CD14-positive monocyte (primary cell): ENCODE measurements around the gene NEGR1. TPM values are rescaled to one million over a fixed set of nuclear protein-coding genes. Genes with fewer than 3 reads are reported as not detected.

ENCODE experiments used
- DNase-seq, 3 donors: peaks; one replicate each; pipeline ENCODE4 v3.0.0-alpha.2; 2011 to 2022
- H2AFZ ChIP-seq: 2 replicates; pipeline ENCODE4 v1.6.0; 2012; ENCODE audit warnings: mild to moderate bottlenecking, low read depth, low read length, inconsistent platforms; ENCODE audit not compliant: insufficient read depth, poor library complexity, severe bottlenecking
- H3K27ac ChIP-seq, 2 donors: 1 replicate in 1 of 2; 2 replicates in 1 of 2; pipeline ENCODE4 v1.5.1; 2012 to 2013; ENCODE audit warnings: low read length in 2 of 2, control low read depth in 1 of 2, inconsistent platforms in 1 of 2, low read depth in 1 of 2, mild to moderate bottlenecking in 1 of 2
- H3K27me3 ChIP-seq, 2 donors: one replicate each; pipeline versions ENCODE4 v1.6.0 to v1.6.1; 2011 to 2013; ENCODE audit warnings: low read length in 2 of 2; ENCODE audit not compliant: control insufficient read depth in 2 of 2, insufficient read depth in 2 of 2
- H3K36me3 ChIP-seq, 2 donors: replicated peaks in 1 of 2; 1 replicate in 1 of 2; 2 replicates in 1 of 2; pipeline versions ENCODE4 v1.5.1 to v1.6.1; 2012 to 2013; ENCODE audit warnings: low read length in 2 of 2, control low read depth in 1 of 2, inconsistent platforms in 1 of 2, mild to moderate bottlenecking in 1 of 2; ENCODE audit not compliant: insufficient read depth in 2 of 2, control insufficient read depth in 1 of 2
- H3K4me1 ChIP-seq, 2 donors: 1 replicate in 1 of 2; 2 replicates in 1 of 2; pipeline versions ENCODE4 v1.5.1 to v1.6.1; 2012 to 2013; ENCODE audit warnings: low read length in 2 of 2, control low read depth in 1 of 2, inconsistent platforms in 1 of 2, mild to moderate bottlenecking in 1 of 2, moderate library complexity in 1 of 2; ENCODE audit not compliant: insufficient read depth in 2 of 2, control insufficient read depth in 1 of 2
- H3K4me2 ChIP-seq: replicated peaks from 2 replicates; pipeline ENCODE3; 2012; ENCODE audit warnings: low read length, moderate library complexity, mild to moderate bottlenecking; ENCODE audit not compliant: poor library complexity, severe bottlenecking; ENCODE audit errors: extremely low read depth
- H3K4me3 ChIP-seq, 3 experiments: fragments of 200-600 bp in 1 of 3; sonication (generic) in 1 of 3; replicated peaks in 1 of 3; 1 replicate in 2 of 3; 2 replicates in 1 of 3; pipeline ENCODE4 v1.5.1; 2011 to 2013; ENCODE audit warnings: low read length in 3 of 3, mild to moderate bottlenecking in 3 of 3, control low read depth in 2 of 3, low read depth in 2 of 3, inconsistent platforms in 1 of 3, moderate library complexity in 1 of 3
- H3K79me2 ChIP-seq: 2 replicates; pipeline ENCODE4 v1.6.0; 2012; ENCODE audit warnings: mild to moderate bottlenecking, control low read depth, inconsistent platforms, low read length, moderate library complexity; ENCODE audit not compliant: insufficient read depth
- H3K9ac ChIP-seq: 2 replicates; pipeline ENCODE4 v1.6.0; 2017; ENCODE audit warnings: low read length, mild to moderate bottlenecking; ENCODE audit not compliant: insufficient read depth, poor library complexity, severe bottlenecking
- H3K9me3 ChIP-seq, 2 donors: replicated peaks in 1 of 2; 1 replicate in 1 of 2; 2 replicates in 1 of 2; pipeline versions ENCODE4 v1.5.1 to v1.6.1; 2012 to 2013; ENCODE audit warnings: low read length in 2 of 2, control low read depth in 1 of 2; ENCODE audit not compliant: control insufficient read depth in 1 of 2, insufficient read depth in 1 of 2
- H4K20me1 ChIP-seq: 2 replicates; pipeline ENCODE4 v1.6.0; 2012; ENCODE audit warnings: mild to moderate bottlenecking, low read length, control low read depth, moderate library complexity; ENCODE audit not compliant: insufficient read depth
- H3K27ac Mint-ChIP-seq, 7 donors: one replicate each; pipeline ENCODE4 v1.8.0; 2020; ENCODE audit warnings: mild to moderate bottlenecking in 7 of 7, mixed read lengths in 7 of 7, moderate library complexity in 6 of 7, inconsistent platforms in 2 of 7
- H3K27me3 Mint-ChIP-seq, 3 donors: one replicate each; pipeline ENCODE4 v1.8.0; 2021 to 2022; ENCODE audit warnings: low read depth in 3 of 3, mild to moderate bottlenecking in 3 of 3, mixed read lengths in 3 of 3, moderate library complexity in 3 of 3, inconsistent platforms in 1 of 3
- H3K36me3 Mint-ChIP-seq, 2 donors: one replicate each; pipeline ENCODE4 v1.8.0; 2020; ENCODE audit warnings: mixed read lengths in 2 of 2, inconsistent platforms in 1 of 2, mild to moderate bottlenecking in 1 of 2
- H3K4me1 Mint-ChIP-seq: one replicate; pipeline ENCODE4 v1.8.0; 2020; ENCODE audit warnings: mild to moderate bottlenecking, mixed read lengths
- H3K4me3 Mint-ChIP-seq, 2 donors: one replicate each; pipeline ENCODE4 v1.8.0; 2020; ENCODE audit warnings: mild to moderate bottlenecking in 2 of 2, mixed read lengths in 2 of 2, moderate library complexity in 1 of 2
- H3K9me3 Mint-ChIP-seq, 7 donors: one replicate each; pipeline ENCODE4 v1.8.0; 2020 to 2022; ENCODE audit warnings: mixed read lengths in 7 of 7, mild to moderate bottlenecking in 6 of 7, moderate library complexity in 6 of 7, inconsistent platforms in 2 of 7
- WGBS: methylation state at CpG from one replicate; pipeline ENCODE4 v1.1.5; 2013; ENCODE audit warnings: missing lambda C conversion rate; ENCODE audit not compliant: insufficient coverage; 5-methylcytosine and 5-hydroxymethylcytosine counted together
- intact Hi-C, 2 donors: fragments of 100-400 bp; cut with micrococcal nuclease; formaldehyde crosslinking; loops; one replicate each; pipeline versions ENCODE4 v1.15.0 to v1.15.1; 2023
- polyA plus RNA-seq, 3 donors: library from polyadenylated mRNA; depleted of rRNA in 1 of 3; unstranded in 2 of 3; stranded (reverse) in 1 of 3; fragments of 300-500 nt in 2 of 3; fragments of >200 nt in 1 of 3; fragmentation: Illumina TruSeq in 2 of 3; gene quantifications; 1 replicate in 2 of 3; 2 replicates in 1 of 3; pipeline ENCODE4 v1.2.3, GENCODE V29; 2012 to 2021
- TF ChIP-seq, protein P1 (sequence below): fragments of 200-600 bp; IDR thresholded peaks from one replicate; pipeline ENCODE4 v1.8.0; 2022; ENCODE audit warnings: antibody characterized with exemption, mild to moderate bottlenecking

Gene NEGR1
- polyA plus RNA-seq, 3 donors: 0.03 to 0.15 (median 0.13) TPM

DNA sequence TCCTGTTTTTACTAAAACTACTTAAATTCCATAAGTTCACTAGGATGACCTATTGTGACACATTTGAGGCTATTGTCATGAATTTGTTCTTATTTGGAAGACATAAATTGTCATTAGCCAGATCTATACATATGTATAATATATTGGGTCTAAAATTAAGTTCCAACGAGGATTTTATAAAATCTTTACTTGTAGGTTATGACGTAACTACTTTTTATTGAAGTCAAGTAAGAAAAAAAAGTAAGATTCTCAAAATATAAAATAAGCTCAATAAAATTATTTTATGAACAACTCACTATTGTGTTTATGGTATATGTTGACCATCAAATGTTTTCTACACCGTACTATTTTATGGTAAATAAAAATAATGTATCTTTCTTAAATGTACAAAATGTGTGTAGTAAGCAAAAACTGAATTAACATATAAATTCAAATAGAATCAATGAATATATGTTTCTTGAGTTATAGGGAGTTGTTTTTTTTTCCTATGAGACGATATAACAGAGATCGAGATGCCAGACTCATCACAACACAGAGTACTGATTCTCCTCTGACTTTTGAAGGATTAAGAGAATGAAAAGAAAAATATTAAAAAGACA lies 64.1 kb downstream of the NEGR1 start:
- Histone ChIP-seq H3K79me2 (no peaks in the 10 kb centered on the region), H3K36me3 (no peaks in the 10 kb centered on the region), H2AFZ (no peak overlapping the region), H3K9me3 (no peaks in the 10 kb centered on the region), H3K4me2 (no peak overlapping the region), H3K27me3 (no peaks in the 10 kb centered on the region), H4K20me1 (no peaks in the 10 kb centered on the region), H3K4me3 (no peak overlapping the region), H3K4me1 (no peaks in the 10 kb centered on the region), H3K27ac (no peak overlapping the region), H3K9ac (no peak overlapping the region)
- no peak for DNase-seq
- Mint-ChIP-seq H3K36me3 (no peaks in the 10 kb centered on the region), H3K9me3 (peaks cover 0 to 6% (median 1%) of the 10 kb centered on the region in 7 donors), H3K27ac (peak overlapping the region in 1 of 7 donors; percentile 73), H3K4me1 (no peaks in the 10 kb centered on the region), H3K4me3 (no peak overlapping the region), H3K27me3 (peaks cover 0 to 2% (median 0%) of the 10 kb centered on the region in 3 donors)
- WGBS: no CpG with 5 or more reads among the region's 5 CpGs
- TF ChIP-seq, protein P1, sequence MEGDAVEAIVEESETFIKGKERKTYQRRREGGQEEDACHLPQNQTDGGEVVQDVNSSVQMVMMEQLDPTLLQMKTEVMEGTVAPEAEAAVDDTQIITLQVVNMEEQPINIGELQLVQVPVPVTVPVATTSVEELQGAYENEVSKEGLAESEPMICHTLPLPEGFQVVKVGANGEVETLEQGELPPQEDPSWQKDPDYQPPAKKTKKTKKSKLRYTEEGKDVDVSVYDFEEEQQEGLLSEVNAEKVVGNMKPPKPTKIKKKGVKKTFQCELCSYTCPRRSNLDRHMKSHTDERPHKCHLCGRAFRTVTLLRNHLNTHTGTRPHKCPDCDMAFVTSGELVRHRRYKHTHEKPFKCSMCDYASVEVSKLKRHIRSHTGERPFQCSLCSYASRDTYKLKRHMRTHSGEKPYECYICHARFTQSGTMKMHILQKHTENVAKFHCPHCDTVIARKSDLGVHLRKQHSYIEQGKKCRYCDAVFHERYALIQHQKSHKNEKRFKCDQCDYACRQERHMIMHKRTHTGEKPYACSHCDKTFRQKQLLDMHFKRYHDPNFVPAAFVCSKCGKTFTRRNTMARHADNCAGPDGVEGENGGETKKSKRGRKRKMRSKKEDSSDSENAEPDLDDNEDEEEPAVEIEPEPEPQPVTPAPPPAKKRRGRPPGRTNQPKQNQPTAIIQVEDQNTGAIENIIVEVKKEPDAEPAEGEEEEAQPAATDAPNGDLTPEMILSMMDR: no peak
- intact Hi-C loops: no loop called here

DNA sequence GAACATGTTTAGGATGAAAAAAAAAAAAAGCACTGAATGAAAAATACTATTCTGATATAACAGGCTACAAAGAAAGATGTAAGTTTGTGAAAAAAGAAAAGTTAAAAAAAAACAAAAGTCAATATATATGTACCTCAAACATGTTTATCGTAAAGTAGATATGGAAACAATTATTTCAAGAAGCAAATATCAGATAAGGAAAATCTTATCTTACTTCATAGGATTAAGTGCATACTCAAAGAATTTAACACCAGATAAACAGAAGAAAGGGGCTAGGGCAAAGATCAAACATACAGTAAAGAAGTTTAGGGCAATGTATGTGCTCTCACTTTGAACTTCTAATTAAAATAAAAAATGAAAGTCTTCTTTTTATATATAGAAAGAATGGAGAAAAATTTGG lies 75.3 kb downstream of the NEGR1 start:
- H3K27ac ChIP-seq: no peak overlapping the region
- no peak overlapping the region for H3K4me3 ChIP-seq
- TF ChIP-seq, protein P1: no peak
- no peaks in the 10 kb centered on the region for H3K27me3 ChIP-seq
- H3K9me3 ChIP-seq: no peaks in the 10 kb centered on the region
- no peaks in the 10 kb centered on the region for H4K20me1 ChIP-seq
- Mint-ChIP-seq H3K27ac (no peak overlapping the region), H3K4me3 (no peak overlapping the region), H3K27me3 (peaks cover 0 to 1% (median 0%) of the 10 kb centered on the region in 3 donors), H3K9me3 (peaks cover 0 to 3% (median 2%) of the 10 kb centered on the region in 7 donors), H3K4me1 (no peaks in the 10 kb centered on the region), H3K36me3 (no peaks in the 10 kb centered on the region)
- no peaks in the 10 kb centered on the region for H3K4me1 ChIP-seq
- H2AFZ ChIP-seq: no peak overlapping the region
- no peak for DNase-seq
- intact Hi-C loops: no loop called here
- no CpG with 5 or more reads among the region's 1 CpG for WGBS
- no peaks in the 10 kb centered on the region for H3K36me3 ChIP-seq
- H3K4me2 ChIP-seq: no peak overlapping the region
- H3K9ac ChIP-seq: no peak overlapping the region
- no peaks in the 10 kb centered on the region for H3K79me2 ChIP-seq
